ENCODE measurements around the gene PPP6R2.
A peak's percentile ranks its signal among the peaks of the same experiment; 100 is the strongest.

Gene PPP6R2

GRCh38 chr22:50399751-50400331, 56.7 kb downstream of the PPP6R2 start:
- no peak overlapping the region for H3K9ac ChIP-seq (ENCODE audit: low read depth, low read length, poor library complexity, severe bottlenecking)
- TF ChIP-seq CTCF (conservative IDR thresholded peaks at IDR 0.05; ENCODE audit: low read length) (peak; percentile 83), EZH2phosphoT487 (IDR thresholded peaks at IDR 0.05; ENCODE audit: borderline replicate concordance) (no peak)
- H3K4me2 ChIP-seq (ENCODE audit: low read depth, low read length, poor library complexity, severe bottlenecking) = peak overlapping the region; percentile 28
- H3K36me3 ChIP-seq (ENCODE audit: insufficient read depth, low read length) = peaks cover 21% of the 10 kb centered on the region; the same call in 1 of the 2 replicates
- H4K20me1 ChIP-seq (ENCODE audit: insufficient read depth, low read length, poor library complexity, severe bottlenecking) = no peaks in the 10 kb centered on the region
- no peaks in the 10 kb centered on the region for H3K27me3 ChIP-seq (ENCODE audit: insufficient read depth, low read length, poor library complexity, severe bottlenecking)
- no peaks in the 10 kb centered on the region for H3K9me2 ChIP-seq (replicated peaks; ENCODE audit: low read depth, low read length)
- H3K4me1 ChIP-seq (ENCODE audit: insufficient read depth, low read length, poor library complexity, severe bottlenecking) = peaks cover 13% of the 10 kb centered on the region
- no peak overlapping the region for H3K4me3 ChIP-seq (ENCODE audit: low read length, poor library complexity, severe bottlenecking)
- H3K9me3 ChIP-seq (ENCODE audit: insufficient read depth, low read depth, low read length) = no peaks in the 10 kb centered on the region
- no peak overlapping the region for H2AFZ ChIP-seq (ENCODE audit: low read length)
- no peaks in the 10 kb centered on the region for H3F3A ChIP-seq (ENCODE audit: low read depth)
- no peaks in the 10 kb centered on the region for H3K79me2 ChIP-seq (ENCODE audit: insufficient read depth, low read length)

- Histone ChIP-seq H3K9ac (ENCODE audit: low read depth, low read length, poor library complexity, severe bottlenecking) (no peak overlapping the region), H3K36me3 (ENCODE audit: insufficient read depth, low read length) (peaks cover 15% of the 10 kb centered on the region; the same call in 1 of the 2 replicates), H3K4me3 (ENCODE audit: low read length, poor library complexity, severe bottlenecking) (no peak overlapping the region), H2AFZ (ENCODE audit: low read length) (no peak overlapping the region), H3K27me3 (ENCODE audit: insufficient read depth, low read length, poor library complexity, severe bottlenecking) (no peaks in the 10 kb centered on the region), H3K9me3 (ENCODE audit: insufficient read depth, low read depth, low read length) (no peaks in the 10 kb centered on the region), H4K20me1 (ENCODE audit: insufficient read depth, low read length, poor library complexity, severe bottlenecking) (no peaks in the 10 kb centered on the region), H3F3A (ENCODE audit: low read depth) (no peaks in the 10 kb centered on the region), H3K4me1 (ENCODE audit: insufficient read depth, low read length, poor library complexity, severe bottlenecking) (peaks cover 13% of the 10 kb centered on the region), H3K9me2 (replicated peaks; ENCODE audit: low read depth, low read length) (no peaks in the 10 kb centered on the region), H3K4me2 (ENCODE audit: low read depth, low read length, poor library complexity, severe bottlenecking) (peak overlapping the region; percentile 28), H3K79me2 (ENCODE audit: insufficient read depth, low read length) (no peaks in the 10 kb centered on the region)
- no peak for TF ChIP-seq CTCF (conservative IDR thresholded peaks at IDR 0.05; ENCODE audit: low read length)
- no peak for TF ChIP-seq EZH2phosphoT487 (IDR thresholded peaks at IDR 0.05; ENCODE audit: borderline replicate concordance)
Observed at GRCh38 chr22:50400406-50400805, 57.3 kb downstream of the PPP6R2 start.

- peaks cover 14% of the 10 kb centered on the region; the same call in 1 of the 2 replicates for H3K36me3 ChIP-seq (ENCODE audit: insufficient read depth, low read length)
- H4K20me1 ChIP-seq (ENCODE audit: insufficient read depth, low read length, poor library complexity, severe bottlenecking) = no peaks in the 10 kb centered on the region
- peaks cover 13% of the 10 kb centered on the region for H3K4me1 ChIP-seq (ENCODE audit: insufficient read depth, low read length, poor library complexity, severe bottlenecking)
- TF ChIP-seq EZH2phosphoT487 (IDR thresholded peaks at IDR 0.05; ENCODE audit: borderline replicate concordance) = no peak
- H3K4me2 ChIP-seq (ENCODE audit: low read depth, low read length, poor library complexity, severe bottlenecking) = no peak overlapping the region
- H3K9ac ChIP-seq (ENCODE audit: low read depth, low read length, poor library complexity, severe bottlenecking) = no peak overlapping the region
- no peaks in the 10 kb centered on the region for H3K9me2 ChIP-seq (replicated peaks; ENCODE audit: low read depth, low read length)
- no peaks in the 10 kb centered on the region for H3K9me3 ChIP-seq (ENCODE audit: insufficient read depth, low read depth, low read length)
- H3K79me2 ChIP-seq (ENCODE audit: insufficient read depth, low read length) = no peaks in the 10 kb centered on the region
- H2AFZ ChIP-seq (ENCODE audit: low read length) = no peak overlapping the region
- no peaks in the 10 kb centered on the region for H3K27me3 ChIP-seq (ENCODE audit: insufficient read depth, low read length, poor library complexity, severe bottlenecking)
- no peak overlapping the region for H3K4me3 ChIP-seq (ENCODE audit: low read length, poor library complexity, severe bottlenecking)
- no peaks in the 10 kb centered on the region for H3F3A ChIP-seq (ENCODE audit: low read depth)
Observed at GRCh38 chr22:50400931-50401330, 57.8 kb downstream of the PPP6R2 start.

- no peak overlapping the region for H2AFZ ChIP-seq (ENCODE audit: low read length)
- H3K4me2 ChIP-seq (ENCODE audit: low read depth, low read length, poor library complexity, severe bottlenecking) = no peak overlapping the region
- no peaks in the 10 kb centered on the region for H4K20me1 ChIP-seq (ENCODE audit: insufficient read depth, low read length, poor library complexity, severe bottlenecking)
- H3K36me3 ChIP-seq (ENCODE audit: insufficient read depth, low read length) = peaks cover 13% of the 10 kb centered on the region; the same call in 1 of the 2 replicates
- H3K9me3 ChIP-seq (ENCODE audit: insufficient read depth, low read depth, low read length) = no peaks in the 10 kb centered on the region
- no peak for TF ChIP-seq EZH2phosphoT487 (IDR thresholded peaks at IDR 0.05; ENCODE audit: borderline replicate concordance)
- H3F3A ChIP-seq (ENCODE audit: low read depth) = no peaks in the 10 kb centered on the region
- H3K4me1 ChIP-seq (ENCODE audit: insufficient read depth, low read length, poor library complexity, severe bottlenecking) = peaks cover 13% of the 10 kb centered on the region
- no peaks in the 10 kb centered on the region for H3K79me2 ChIP-seq (ENCODE audit: insufficient read depth, low read length)
- no peak overlapping the region for H3K9ac ChIP-seq (ENCODE audit: low read depth, low read length, poor library complexity, severe bottlenecking)
- H3K27me3 ChIP-seq (ENCODE audit: insufficient read depth, low read length, poor library complexity, severe bottlenecking) = no peaks in the 10 kb centered on the region
- H3K4me3 ChIP-seq (ENCODE audit: low read length, poor library complexity, severe bottlenecking) = no peak overlapping the region
- H3K9me2 ChIP-seq (replicated peaks; ENCODE audit: low read depth, low read length) = no peaks in the 10 kb centered on the region
Observed at GRCh38 chr22:50401907-50402306, 58.8 kb downstream of the PPP6R2 start.

Data from Loucy (cell line).